Esophagus muscularis mucosa (tissue), 4 donors: Measurements from ENCODE around the gene NIPBL. TPM values are rescaled to one million over a fixed set of nuclear protein-coding genes. Genes with fewer than 3 reads are reported as not detected.

ENCODE experiments used
- DNase-seq: peaks from one replicate; pipeline ENCODE4 v3.0.0-alpha.2; 2017; ENCODE audit errors: extremely low spot score
- H3K27ac ChIP-seq, 4 donors: fragments of 200-600 bp; sonication (generic); replicated peaks in 1 of 4; 1 replicate in 3 of 4; 2 replicates in 1 of 4; pipeline ENCODE4 v1.5.1; 2016 to 2019; ENCODE audit warnings: mild to moderate bottlenecking in 1 of 4
- H3K27me3 ChIP-seq, 4 donors: fragments of 200-600 bp; sonication (generic); one replicate each; pipeline versions ENCODE4 v1.5.1 to v1.6.0; 2016 to 2019
- H3K36me3 ChIP-seq, 4 donors: fragments of 200-600 bp; sonication (generic); one replicate each; pipeline ENCODE4 v1.5.1; 2016 to 2019
- H3K4me1 ChIP-seq, 4 donors: fragments of 200-600 bp; sonication (generic); one replicate each; pipeline ENCODE4 v1.5.1; 2016 to 2019
- H3K4me3 ChIP-seq, 4 donors: fragments of 200-600 bp; sonication (generic); 1 replicate in 2 of 4; 2 replicates in 2 of 4; pipeline ENCODE4 v1.5.1; 2016 to 2019; ENCODE audit warnings: mild to moderate bottlenecking in 4 of 4, moderate library complexity in 1 of 4
- H3K9me3 ChIP-seq, 4 donors: fragments of 200-600 bp; sonication (generic); 1 replicate in 3 of 4; 2 replicates in 1 of 4; pipeline ENCODE4 v1.5.1; 2016 to 2019
- EP300 ChIP-seq: sonication (generic); formaldehyde crosslinking; IDR thresholded peaks from one replicate; pipeline ENCODE4 v1.6.1; 2017; ENCODE audit warnings: antibody characterized with exemption
- POLR2A ChIP-seq: fragments of 450-650 bp; IDR thresholded peaks from one replicate; pipeline ENCODE4 v1.6.1; 2017; ENCODE audit warnings: antibody characterized with exemption, moderate library complexity, mild to moderate bottlenecking, low read depth
- POLR2AphosphoS5 ChIP-seq, 2 donors: sonication (generic); formaldehyde crosslinking; IDR thresholded peaks; one replicate each; pipeline ENCODE4 v1.6.1; 2017; ENCODE audit warnings: antibody characterized with exemption in 2 of 2
- WGBS: methylation state at CpG from one replicate; pipeline ENCODE4 v1.1.5; 2018; 5-methylcytosine and 5-hydroxymethylcytosine counted together
- intact Hi-C: fragments of 100-400 bp; cut with DNase I; formaldehyde crosslinking; loops from one replicate; pipeline ENCODE4 v1.15.1; 2023
- total RNA-seq, 4 donors: library from RNA; depleted of rRNA; stranded (reverse); fragments of >200 nt; gene quantifications; one replicate each; pipeline versions ENCODE4 v1.1.0 to v1.2.1, GENCODE V29; 2016
- TF ChIP-seq, protein P1 (sequence below), 3 experiments: fragments of 200-600 bp in 2 of 3; fragments of 450-650 bp in 1 of 3; sonication (generic) in 2 of 3; IDR thresholded peaks; one replicate each; pipeline ENCODE4 v1.5.1; 2017 to 2019; ENCODE audit warnings: antibody characterized with exemption in 3 of 3, mild to moderate bottlenecking in 2 of 3, moderate library complexity in 1 of 3

NIPBL gene
- total RNA-seq, 4 donors from 2014 or later, result 38.9 to 50.3 (median 40.0) TPM

DNA sequence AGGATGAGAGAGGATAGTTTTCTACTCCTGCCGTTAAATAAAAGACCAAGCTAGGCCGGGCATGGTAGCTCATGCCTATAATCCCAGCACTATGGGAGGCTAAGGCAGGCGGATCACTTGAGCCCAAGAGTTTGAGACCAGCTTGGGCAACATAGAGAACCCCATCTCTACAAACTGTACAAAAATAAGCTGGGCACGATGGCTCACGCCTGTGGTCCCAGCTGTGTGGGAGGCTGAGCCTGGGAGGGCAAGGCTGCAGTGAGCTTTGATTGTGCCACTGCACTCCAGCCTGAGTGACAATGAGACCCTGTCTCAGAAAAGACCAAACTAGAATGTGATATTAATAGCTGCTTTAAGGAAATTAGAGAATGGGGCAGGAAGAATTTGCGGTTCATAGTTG is 158.4 kb downstream of the NIPBL start:
- Histone ChIP-seq H3K36me3 (peaks cover 5 to 48% (median 25%) of the 10 kb centered on the region in 4 donors), H3K27me3 (no peaks in the 10 kb centered on the region), H3K4me1 (no peaks in the 10 kb centered on the region), H3K9me3 (no peaks in the 10 kb centered on the region), H3K27ac (no peak overlapping the region), H3K4me3 (no peak overlapping the region)
- DNase-seq, result no peak
- intact Hi-C loops, result loop anchor here (10.0 kb wide), 1 partner anchor 300 kb away; no protein-coding TSS in a partner anchor
- whole genome bisulfite sequencing, result 88% methylated on average over 6 of the region's 6 CpGs
- TF ChIP-seq POLR2A (no peak), EP300 (no peak)
- TF ChIP-seq, protein P1, sequence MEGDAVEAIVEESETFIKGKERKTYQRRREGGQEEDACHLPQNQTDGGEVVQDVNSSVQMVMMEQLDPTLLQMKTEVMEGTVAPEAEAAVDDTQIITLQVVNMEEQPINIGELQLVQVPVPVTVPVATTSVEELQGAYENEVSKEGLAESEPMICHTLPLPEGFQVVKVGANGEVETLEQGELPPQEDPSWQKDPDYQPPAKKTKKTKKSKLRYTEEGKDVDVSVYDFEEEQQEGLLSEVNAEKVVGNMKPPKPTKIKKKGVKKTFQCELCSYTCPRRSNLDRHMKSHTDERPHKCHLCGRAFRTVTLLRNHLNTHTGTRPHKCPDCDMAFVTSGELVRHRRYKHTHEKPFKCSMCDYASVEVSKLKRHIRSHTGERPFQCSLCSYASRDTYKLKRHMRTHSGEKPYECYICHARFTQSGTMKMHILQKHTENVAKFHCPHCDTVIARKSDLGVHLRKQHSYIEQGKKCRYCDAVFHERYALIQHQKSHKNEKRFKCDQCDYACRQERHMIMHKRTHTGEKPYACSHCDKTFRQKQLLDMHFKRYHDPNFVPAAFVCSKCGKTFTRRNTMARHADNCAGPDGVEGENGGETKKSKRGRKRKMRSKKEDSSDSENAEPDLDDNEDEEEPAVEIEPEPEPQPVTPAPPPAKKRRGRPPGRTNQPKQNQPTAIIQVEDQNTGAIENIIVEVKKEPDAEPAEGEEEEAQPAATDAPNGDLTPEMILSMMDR (IDR thresholded peaks at IDR 0.05), result no peak

DNA sequence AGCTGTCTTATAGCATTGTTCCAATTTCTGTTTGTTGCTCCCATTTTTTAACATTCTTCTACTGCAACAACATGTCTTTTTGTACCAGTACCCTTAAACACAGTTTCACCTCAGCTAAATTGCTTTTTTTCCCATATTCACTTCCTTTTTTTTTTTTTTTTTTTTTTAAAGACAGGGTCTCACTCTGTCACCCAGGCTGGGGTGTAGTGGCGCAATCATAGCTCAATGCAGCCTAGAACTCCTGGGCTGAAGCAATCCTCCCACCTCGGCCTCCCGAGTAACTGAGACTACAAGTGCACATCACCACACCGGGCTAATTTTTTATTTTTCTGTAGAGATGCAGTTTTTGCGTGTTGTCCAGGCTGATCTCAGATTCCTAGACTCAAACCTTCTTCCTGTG is 161.3 kb downstream of the NIPBL start:
- 90% methylated on average over 5 of the region's 5 CpGs for WGBS
- Histone ChIP-seq H3K9me3 (no peaks in the 10 kb centered on the region), H3K4me3 (no peak overlapping the region), H3K27me3 (no peaks in the 10 kb centered on the region), H3K4me1 (peaks cover 0 to 6% (median 0%) of the 10 kb centered on the region in 4 donors), H3K27ac (no peak overlapping the region), H3K36me3 (peaks cover 10 to 46% (median 29%) of the 10 kb centered on the region in 4 donors)
- intact Hi-C loops, result loop anchor here (10.0 kb wide), 1 partner anchor 297 kb away; no protein-coding TSS in a partner anchor
- DNase-seq, result no peak
- TF ChIP-seq POLR2AphosphoS5 (IDR thresholded peaks at IDR 0.05), result no peak
- TF ChIP-seq, protein P1 (IDR thresholded peaks at IDR 0.05), result no peak
- TF ChIP-seq EP300, result no peak
- TF ChIP-seq POLR2A, result no peak

DNA sequence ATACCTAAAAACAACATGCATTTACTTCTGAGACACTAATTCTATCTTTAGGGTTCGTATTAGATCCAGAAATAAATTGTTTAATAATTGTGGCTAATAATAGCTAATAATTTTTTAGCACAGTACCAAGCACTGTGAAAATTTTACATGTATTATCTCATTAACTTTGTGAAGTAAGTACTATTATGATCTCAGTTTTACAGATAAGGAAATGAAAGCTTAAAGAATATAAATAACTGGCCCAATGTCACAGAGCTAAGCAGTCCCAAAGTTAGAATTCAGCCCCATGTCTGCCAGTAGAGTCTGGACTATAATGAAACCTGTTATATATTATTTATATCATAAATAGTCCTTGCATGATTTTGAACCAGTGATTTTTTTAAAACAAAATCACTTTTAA is 163.3 kb downstream of the NIPBL start:
- peaks cover 15 to 66% (median 35%) of the 10 kb centered on the region in 4 donors for H3K36me3 ChIP-seq
- 56% methylated on average over 1 of the region's 1 CpG for WGBS

DNA sequence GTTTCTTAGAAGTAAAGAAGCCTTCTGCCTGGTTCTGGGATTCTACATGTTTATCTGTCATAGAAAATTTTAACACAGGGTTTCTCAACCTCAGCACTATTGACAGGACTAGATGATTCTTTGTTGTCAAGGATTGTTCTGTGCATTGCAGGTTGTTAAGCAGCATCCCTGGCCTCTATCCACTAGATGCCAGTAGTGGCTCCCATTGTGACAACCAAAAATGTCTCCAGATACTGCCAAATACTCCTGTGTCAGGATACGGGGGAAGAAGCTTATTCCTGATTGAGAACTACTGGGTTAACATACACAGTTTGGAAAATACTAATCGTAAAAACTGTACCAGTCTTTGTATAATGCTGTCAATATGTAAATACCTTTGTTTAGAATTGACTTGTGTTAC is 167.1 kb downstream of the NIPBL start:
- Histone ChIP-seq H3K36me3 (peaks cover 12 to 87% (median 57%) of the 10 kb centered on the region in 4 donors), H3K4me1 (peaks cover 0 to 6% (median 0%) of the 10 kb centered on the region in 4 donors), H3K27ac (no peak overlapping the region), H3K4me3 (no peak overlapping the region), H3K27me3 (no peaks in the 10 kb centered on the region), H3K9me3 (no peaks in the 10 kb centered on the region)
- TF ChIP-seq, protein P1 (IDR thresholded peaks at IDR 0.05), result no peak
- TF ChIP-seq POLR2A, result no peak
- no peak for TF ChIP-seq POLR2AphosphoS5 (IDR thresholded peaks at IDR 0.05)
- no peak for TF ChIP-seq EP300
- WGBS, result 75% methylated on average over 2 of the region's 2 CpGs
- intact Hi-C loops, result no loop called here
- no peak for DNase-seq

More for the DNA sequence above, 163.3 kb downstream of the NIPBL start:
- no peak for DNase-seq
- TF ChIP-seq POLR2AphosphoS5 (IDR thresholded peaks at IDR 0.05), result no peak
- TF ChIP-seq POLR2A, result no peak
- Histone ChIP-seq H3K4me3 (no peak overlapping the region), H3K9me3 (no peaks in the 10 kb centered on the region), H3K27me3 (no peaks in the 10 kb centered on the region), H3K27ac (no peak overlapping the region), H3K4me1 (peaks cover 0 to 6% (median 0%) of the 10 kb centered on the region in 4 donors)
- intact Hi-C loops, result loop anchor here (10.0 kb wide), 1 partner anchor 295 kb away; no protein-coding TSS in a partner anchor

DNA sequence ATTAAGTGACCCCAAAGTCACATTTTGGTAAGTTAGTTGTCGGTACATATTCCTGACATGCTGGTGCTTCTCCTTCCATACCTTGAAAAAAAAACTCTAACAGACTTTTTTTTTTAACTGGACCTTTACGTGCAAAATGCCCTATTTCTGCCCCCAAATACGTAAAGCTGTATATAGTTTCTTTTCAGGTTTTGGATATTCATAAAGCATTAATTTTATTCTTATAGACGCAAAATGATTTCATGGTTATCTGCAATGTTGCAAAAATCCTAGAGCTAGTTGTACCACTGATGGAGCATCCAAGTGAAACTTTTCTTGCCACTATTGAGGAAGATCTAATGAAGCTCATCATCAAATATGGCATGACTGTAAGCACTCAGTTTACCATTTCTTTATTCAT is 167.6 kb downstream of the NIPBL start:
- no peak overlapping the region for H3K27ac ChIP-seq
- peaks cover 12 to 87% (median 59%) of the 10 kb centered on the region in 4 donors for H3K36me3 ChIP-seq
- H3K4me3 ChIP-seq, result no peak overlapping the region
- intact Hi-C loops, result no loop called here
- no peak for TF ChIP-seq EP300
- TF ChIP-seq, protein P1 (IDR thresholded peaks at IDR 0.05), result no peak
- TF ChIP-seq POLR2AphosphoS5 (IDR thresholded peaks at IDR 0.05), result no peak
- no peak for TF ChIP-seq POLR2A
- no peaks in the 10 kb centered on the region for H3K9me3 ChIP-seq
- H3K27me3 ChIP-seq, result no peaks in the 10 kb centered on the region
- WGBS, result 91% methylated on average over 4 of the region's 4 CpGs
- H3K4me1 ChIP-seq, result peaks cover 0 to 6% (median 0%) of the 10 kb centered on the region in 4 donors
- no peak for DNase-seq
